Activated gamma-delta T cell treated with anti-CD3 and anti-CD28 coated beads, Interleukin-2, amount 50 U/mL, for 16 hours (primary cell): ENCODE results near the gene RUNX1.

Experiments
- DNase-seq: peaks from one replicate; pipeline ENCODE4 v3.0.0-alpha.2; 2020; ENCODE audit warnings: low read depth

The RUNX1 gene

GRCh38 chr21:34825101-34825500 lies 224.0 kb downstream of the RUNX1 start:
- DNase-seq: no peak

DNA sequence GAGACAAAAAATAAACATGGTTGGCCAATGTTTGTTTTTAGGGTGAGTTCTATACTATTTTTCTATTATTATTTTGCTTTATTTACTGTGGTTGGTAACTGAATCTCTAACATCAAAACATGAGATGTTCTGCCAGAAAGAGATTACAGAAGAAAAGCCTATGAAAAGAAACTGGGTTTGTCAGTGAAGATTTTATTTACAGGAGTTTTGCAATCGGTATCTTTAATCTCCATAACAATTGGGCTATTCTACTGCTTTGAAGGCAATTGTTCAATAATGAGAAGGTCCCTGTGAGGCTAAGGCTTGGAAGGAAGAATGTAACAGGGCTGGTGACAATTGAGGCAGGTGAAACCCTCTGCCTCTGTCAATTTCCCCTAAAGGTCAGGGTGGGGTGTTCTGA lies 224.8 kb downstream of the RUNX1 start:
- DNase-seq: no peak

DNA sequence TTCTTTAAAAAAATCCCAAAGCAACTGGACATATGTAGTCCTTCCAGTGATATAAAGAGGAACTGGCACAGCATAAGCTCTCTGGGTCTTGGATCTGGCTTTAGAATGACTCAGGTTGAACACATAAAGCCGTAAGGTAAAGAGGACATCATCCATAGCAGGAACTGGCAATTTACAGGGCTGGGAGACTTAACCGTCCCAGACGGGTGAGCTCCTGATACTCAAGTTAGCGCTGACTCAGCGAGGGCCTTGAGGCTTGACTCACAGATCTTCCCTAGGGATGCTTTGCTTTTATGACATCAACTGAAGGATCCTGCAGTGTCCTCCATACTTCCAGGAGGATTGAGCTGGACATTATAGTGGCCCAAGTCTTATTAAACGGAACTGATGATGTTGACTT lies 226.2 kb downstream of the RUNX1 start:
- no peak for DNase-seq

DNA sequence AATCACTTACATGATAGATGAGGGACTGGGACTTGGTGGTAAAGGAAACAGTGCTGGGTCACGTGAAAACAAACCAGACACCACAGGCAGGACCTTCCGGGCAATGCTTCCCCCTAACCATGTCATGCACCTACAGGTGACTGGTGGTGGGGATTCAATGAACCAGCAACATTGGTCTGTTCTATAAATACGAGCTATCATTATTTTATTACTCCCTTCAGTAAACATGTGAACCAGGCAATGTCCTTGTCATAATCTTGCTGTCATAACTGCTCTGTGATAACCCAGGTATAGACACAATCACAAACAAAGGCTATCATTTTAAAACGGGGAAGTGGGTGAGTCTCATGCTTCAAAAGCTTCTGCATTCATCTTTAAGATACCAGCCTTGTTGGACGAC lies 226.9 kb downstream of the RUNX1 start:
- no peak for DNase-seq

DNA sequence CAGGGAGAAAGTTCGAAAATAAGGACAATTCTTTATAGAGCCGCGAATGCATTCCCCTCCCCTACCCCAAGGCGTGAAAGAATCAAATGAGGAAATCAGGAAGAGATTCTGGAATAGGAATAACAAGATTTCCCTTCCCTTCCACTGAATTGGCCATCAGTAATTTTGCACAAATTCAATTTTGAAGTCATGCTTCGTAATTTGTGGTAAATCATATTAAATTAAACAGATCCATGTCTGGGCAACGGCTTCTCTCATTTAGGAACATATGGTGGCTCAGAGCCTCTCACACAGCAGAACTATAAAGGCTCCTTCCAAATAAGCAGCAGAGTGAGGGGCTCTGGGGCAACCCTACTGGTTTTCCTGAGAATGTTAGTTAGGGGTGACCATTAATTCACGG lies 227.4 kb downstream of the RUNX1 start:
- DNase-seq: no peak

DNA sequence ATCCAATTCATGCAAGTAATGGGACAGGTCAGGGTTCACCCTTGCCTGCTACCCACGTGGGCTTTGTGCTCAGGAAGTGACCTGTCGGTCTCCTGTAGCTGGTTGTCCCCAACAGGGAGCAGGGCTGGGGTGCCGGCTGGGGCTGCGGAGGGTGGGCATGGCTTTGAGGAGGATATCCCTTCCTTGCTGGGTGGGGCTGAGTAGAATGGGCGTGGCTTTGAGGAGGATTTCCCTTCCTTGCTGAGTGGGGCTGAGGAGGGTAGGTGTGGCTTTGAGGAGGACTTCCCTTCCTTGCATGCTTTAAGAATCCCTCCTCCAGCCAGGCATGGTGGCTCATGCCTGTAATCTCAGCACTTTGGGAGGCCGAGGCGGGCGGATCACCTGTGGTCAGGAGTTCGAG lies 229.1 kb downstream of the RUNX1 start:
- DNase-seq: no peak

- DNase-seq: no peak
Observed at GRCh38 chr21:34819357-34819999, 229.6 kb downstream of the RUNX1 start.

DNA sequence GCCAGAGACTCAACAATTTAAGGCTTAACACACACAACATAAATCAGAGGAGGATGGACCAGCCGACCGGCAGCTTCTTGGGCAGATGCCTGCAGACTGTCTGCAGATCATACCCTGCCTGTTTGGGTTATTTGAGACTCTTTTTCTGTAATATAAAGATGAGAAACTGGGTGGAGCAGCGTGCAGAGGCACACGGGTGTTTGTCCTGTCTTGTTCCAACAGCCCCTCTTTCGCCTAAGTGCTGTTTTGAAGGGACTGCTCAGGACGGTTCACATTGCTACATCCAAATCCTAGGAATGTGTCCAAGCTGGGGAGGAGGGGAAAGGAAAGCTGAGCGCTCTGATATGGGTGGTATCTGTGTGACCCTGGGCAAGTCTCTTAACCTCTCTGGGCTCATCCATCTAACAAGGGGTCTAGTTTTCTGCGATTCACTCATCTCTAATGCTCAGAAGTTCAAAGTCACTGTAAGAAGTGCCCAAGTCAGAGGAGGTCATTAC lies 230.4 kb downstream of the RUNX1 start:
- DNase-seq: no peak

GRCh38 chr21:34817821-34818661 lies 231.1 kb downstream of the RUNX1 start:
- DNase-seq: no peak

GRCh38 chr21:34815831-34816705 lies 233.0 kb downstream of the RUNX1 start:
- no peak for DNase-seq

DNA sequence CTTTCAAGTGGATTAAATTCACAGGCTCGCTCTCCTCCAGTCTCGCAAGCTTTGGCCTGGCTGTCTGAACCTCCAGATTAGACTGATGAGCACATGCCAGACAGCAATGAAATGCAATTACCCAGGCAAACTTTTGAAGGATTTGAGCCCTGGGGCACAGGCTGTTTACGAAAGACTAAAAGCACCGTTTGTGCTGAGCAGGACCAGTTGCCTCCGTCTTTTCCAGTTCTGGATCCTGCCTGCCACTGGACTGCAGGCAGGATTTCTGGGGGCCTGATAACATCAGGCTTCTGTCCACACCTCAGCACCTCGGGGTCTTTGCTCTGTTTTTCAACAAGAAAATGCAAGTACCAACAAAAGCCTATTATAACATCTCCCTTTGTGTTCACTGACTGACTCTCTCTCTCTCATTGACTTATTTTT lies 234.6 kb downstream of the RUNX1 start:
- DNase-seq: no peak

DNA sequence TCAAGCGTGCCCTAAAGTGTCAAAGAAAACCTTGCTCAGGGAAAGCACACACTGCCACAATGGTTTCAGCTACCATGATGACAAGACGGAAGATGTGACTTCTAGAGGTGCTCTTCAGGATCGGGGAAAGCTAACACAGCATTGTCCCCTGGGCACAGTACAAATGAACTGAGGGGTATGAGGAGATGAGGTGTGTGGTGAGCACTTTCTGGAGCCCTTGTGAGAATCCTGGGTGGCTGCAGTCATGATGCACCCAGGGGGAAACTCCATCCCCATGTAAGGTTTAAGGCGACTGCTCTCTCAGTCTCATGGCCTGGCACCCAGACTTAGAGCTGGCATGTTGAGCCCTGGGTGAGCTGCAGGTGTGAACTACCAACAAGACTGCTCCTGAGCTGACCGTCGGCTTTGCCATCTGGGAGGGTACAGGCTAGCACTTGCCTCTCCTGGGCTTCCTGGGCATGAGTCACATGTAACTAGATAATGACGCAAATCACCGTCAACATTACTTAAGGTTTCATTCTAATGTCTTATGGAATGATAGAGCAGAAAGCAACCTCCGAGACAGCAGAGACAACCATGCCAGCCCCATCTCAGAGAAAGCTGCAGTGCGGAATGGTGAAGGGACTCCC lies 235.7 kb downstream of the RUNX1 start:
- DNase-seq: no peak

DNA sequence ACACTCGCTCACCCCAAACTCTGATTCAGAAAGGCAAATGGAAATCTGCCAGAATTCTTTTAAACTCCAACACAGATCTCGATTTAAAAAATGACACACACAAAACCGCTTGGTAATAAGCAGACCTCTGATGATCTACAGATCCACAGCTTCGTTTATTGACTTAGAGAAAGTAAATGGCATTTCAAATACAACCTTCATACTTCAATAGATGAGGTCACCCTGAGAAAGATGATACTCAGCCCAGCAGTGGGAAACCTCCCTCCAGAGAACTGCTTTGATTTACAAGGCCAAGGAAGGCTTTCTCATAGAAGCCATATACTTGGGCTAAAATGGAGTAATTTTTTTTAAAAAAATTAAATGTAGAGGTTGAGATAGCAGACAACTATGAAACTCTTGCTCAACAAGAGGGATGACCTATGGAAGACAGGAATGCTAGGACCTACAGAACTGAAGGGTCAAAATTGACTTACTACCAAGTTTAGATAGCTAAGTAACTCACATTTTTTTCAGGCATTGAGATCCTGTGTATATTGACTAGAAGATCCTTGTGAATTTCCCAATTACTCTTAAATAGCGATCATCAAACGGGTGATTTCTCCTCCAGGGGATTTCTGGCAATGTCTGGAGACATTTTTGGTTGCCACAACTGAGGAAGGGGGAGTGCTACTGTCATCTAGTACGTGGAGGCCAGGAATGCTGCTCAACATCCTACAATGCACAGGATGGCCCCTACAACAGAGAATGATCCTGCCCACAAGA lies 236.4 kb downstream of the RUNX1 start:
- DNase-seq: no peak

- DNase-seq: no peak
Observed at GRCh38 chr21:34811368-34811767, 237.7 kb downstream of the RUNX1 start.

DNA sequence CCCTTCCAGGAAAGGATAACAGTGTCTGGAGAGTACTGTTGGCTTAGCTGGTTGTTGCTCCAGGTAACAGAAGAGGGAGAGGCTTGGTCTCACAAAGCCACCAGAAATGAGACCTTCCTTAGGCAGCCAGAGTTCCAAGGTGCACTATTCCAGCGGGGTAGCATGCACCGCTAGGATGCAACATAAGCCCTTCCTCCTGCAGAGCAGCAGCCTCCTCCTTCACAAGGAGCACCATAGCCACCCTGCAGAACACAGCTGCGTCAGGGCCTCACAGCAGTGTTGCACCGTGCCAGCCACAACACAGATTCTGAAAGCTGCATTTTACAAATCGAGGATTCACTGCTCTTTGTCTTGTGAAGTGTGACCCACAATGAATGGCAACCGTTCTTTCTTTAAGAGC lies 238.3 kb downstream of the RUNX1 start:
- no peak for DNase-seq

DNA sequence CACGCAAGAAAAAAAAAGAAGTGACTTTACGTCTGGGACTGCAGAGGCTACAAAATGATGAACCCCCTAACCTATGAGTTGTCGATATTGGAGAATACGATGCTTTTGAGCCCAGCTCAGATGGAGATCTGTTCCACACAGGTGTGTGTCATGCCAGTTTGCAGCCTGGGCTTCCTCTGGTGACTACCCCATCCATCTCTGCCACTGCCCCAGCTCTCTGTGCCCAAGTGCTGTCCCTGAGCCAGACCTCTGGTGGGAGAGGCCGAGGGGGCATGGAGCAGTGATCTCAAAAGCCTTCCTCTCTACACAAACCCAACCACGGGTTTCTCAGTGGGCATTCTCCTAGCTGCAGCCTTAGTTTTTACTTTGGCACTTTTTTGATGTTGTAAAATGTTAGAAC lies 239.3 kb downstream of the RUNX1 start:
- no peak for DNase-seq

DNA sequence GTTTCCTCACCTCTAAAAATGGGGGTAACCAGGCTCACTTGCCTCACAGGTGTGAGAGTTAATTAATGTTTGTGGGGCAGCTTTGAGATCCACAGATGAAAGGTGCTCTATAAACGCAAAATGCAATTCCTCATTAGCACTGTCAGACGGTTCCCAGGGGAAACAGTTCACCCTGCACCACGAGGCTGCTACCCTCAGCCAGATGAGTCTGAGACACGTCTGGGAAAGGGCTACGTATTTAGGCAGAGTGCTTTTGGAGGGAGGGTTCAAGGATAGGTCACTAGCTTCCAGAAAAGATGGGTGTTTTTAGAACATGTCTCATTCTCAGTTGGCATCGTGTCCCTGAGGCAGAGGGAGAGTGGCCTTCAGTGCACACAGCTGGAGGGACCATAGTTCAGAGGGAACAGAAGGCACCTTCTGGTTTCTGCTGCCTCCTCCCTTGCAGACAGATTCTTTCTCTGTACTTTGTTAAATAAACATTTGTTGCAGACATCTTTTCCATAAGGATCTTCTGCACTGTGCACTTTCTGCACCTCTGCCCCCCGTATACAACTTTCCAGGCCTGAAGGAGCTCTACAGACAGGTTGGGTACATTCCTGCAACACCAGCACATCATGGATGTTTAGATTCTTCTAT lies 240.4 kb downstream of the RUNX1 start:
- DNase-seq: no peak

GRCh38 chr21:34807881-34808568 lies 241.1 kb downstream of the RUNX1 start:
- peak; percentile 44 for DNase-seq

GRCh38 chr21:34807146-34807880 lies 241.8 kb downstream of the RUNX1 start:
- peak; percentile 45 for DNase-seq
